ENCODE data around the gene RBM15. TPM values are rescaled to one million over a fixed set of nuclear protein-coding genes. Genes with fewer than 3 reads are reported as not detected.

RBM15 gene
- total RNA-seq, 4 donors from 2014 or later: 39.3 to 69.7 (median 48.0) TPM

- intact Hi-C loops (cut with DNase I; ENCODE audit: low total_unique reads) (loop anchor here (10.0 kb wide), 1 partner anchor 137 kb away; the partner anchor contains the start of gene PROK1), in situ Hi-C loops (cut with MboI; ENCODE audit: low pct_ligation_motif_present in 1 of 4, low pct_unique_long_range_greater_than_20kb in 1 of 4, low sequenced_read_pairs in 3 of 4) (loop anchor here in 2 of 4 donors (5.0 to 25.0 kb wide), 2 partner anchors 116 to 144 kb away; partner anchors contain the start of gene PROK1 (in 1 of the 2))
- peaks cover 0 to 8% (median 3%) of the 10 kb centered on the region in 4 donors for H3K4me1 ChIP-seq
- no peaks in the 10 kb centered on the region for H3K27me3 ChIP-seq
- no peak for TF ChIP-seq EP300 (IDR thresholded peaks at IDR 0.05; ENCODE audit: low read depth)
- TF ChIP-seq CTCF (IDR thresholded peaks at IDR 0.05): no peak
- no peak for TF ChIP-seq POLR2AphosphoS5 (IDR thresholded peaks at IDR 0.05)
- TF ChIP-seq POLR2A (IDR thresholded peaks at IDR 0.05): no peak
- 74 to 100% methylated on average over 2 to 4 of the region's 4 CpGs for WGBS, 2 donors (ENCODE audit: low coverage in 1 of 2)
- no peak overlapping the region for H3K27ac ChIP-seq
- DNase-seq: no peak
- H3K4me3 ChIP-seq: no peak overlapping the region
- no peaks in the 10 kb centered on the region for H3K36me3 ChIP-seq
- H3K9me3 ChIP-seq: no peaks in the 10 kb centered on the region
These were observed 21.1 kb upstream of the RBM15 start for GRCh38 chr1:110318046-110318445.

GRCh38 chr1:110319332-110320167 lies 19.6 kb upstream of the RBM15 start:
- H3K27me3 ChIP-seq: no peaks in the 10 kb centered on the region
- no peak overlapping the region for H3K27ac ChIP-seq
- no peaks in the 10 kb centered on the region for H3K36me3 ChIP-seq
- DNase-seq: no peak
- H3K9me3 ChIP-seq: no peaks in the 10 kb centered on the region
- no peak overlapping the region for H3K4me3 ChIP-seq
- intact Hi-C loops (cut with DNase I; ENCODE audit: low total_unique reads): loop anchor here (1.0 to 10.0 kb wide), 2 partner anchors 46 to 135 kb away; partner anchors contain the start of gene PROK1
- in situ Hi-C loops (cut with MboI; ENCODE audit: low pct_ligation_motif_present in 1 of 4, low pct_unique_long_range_greater_than_20kb in 1 of 4, low sequenced_read_pairs in 3 of 4): loop anchor here in 3 of 4 donors (5.0 to 25.0 kb wide), 2 partner anchors 117 to 143 kb away; partner anchors contain the start of gene PROK1 (in 1 of the 3)
- WGBS, 2 donors (ENCODE audit: low coverage in 1 of 2): 83 to 84% methylated on average over 1 to 4 of the region's 4 CpGs
- no peak for TF ChIP-seq POLR2A (IDR thresholded peaks at IDR 0.05)
- no peak for TF ChIP-seq EP300 (IDR thresholded peaks at IDR 0.05; ENCODE audit: low read depth)
- TF ChIP-seq POLR2AphosphoS5 (IDR thresholded peaks at IDR 0.05): no peak
- no peak for TF ChIP-seq CTCF (IDR thresholded peaks at IDR 0.05)
- H3K4me1 ChIP-seq: peaks cover 0 to 8% (median 3%) of the 10 kb centered on the region in 4 donors

- Histone ChIP-seq H3K9me3 (no peaks in the 10 kb centered on the region), H3K27ac (no peak overlapping the region), H3K36me3 (no peaks in the 10 kb centered on the region), H3K4me3 (no peak overlapping the region), H3K27me3 (no peaks in the 10 kb centered on the region), H3K4me1 (peaks cover 0 to 8% (median 3%) of the 10 kb centered on the region in 4 donors)
- WGBS, 2 donors (ENCODE audit: low coverage in 1 of 2): 100% methylated on average over 1 of the region's 1 CpG; no CpG with 5 or more reads in 1 of the 2 donors
- in situ Hi-C loops (cut with MboI; ENCODE audit: low pct_ligation_motif_present in 1 of 4, low pct_unique_long_range_greater_than_20kb in 1 of 4, low sequenced_read_pairs in 3 of 4): loop anchor here in 2 of 4 donors (5.0 to 25.0 kb wide), 2 partner anchors 118 to 142 kb away; partner anchors contain the start of gene PROK1 (in 1 of the 2)
- TF ChIP-seq POLR2A (IDR thresholded peaks at IDR 0.05) (no peak), CTCF (IDR thresholded peaks at IDR 0.05) (no peak), EP300 (IDR thresholded peaks at IDR 0.05; ENCODE audit: low read depth) (no peak), POLR2AphosphoS5 (IDR thresholded peaks at IDR 0.05) (no peak)
- intact Hi-C loops (cut with DNase I; ENCODE audit: low total_unique reads): loop anchor here (1.0 kb wide), 1 partner anchor 47 kb away; no protein-coding TSS in a partner anchor
- no peak for DNase-seq
These were observed 19.0 kb upstream of the RBM15 start for GRCh38 chr1:110320168-110320518.

GRCh38 chr1:110321045-110321444 lies 18.1 kb upstream of the RBM15 start:
- H3K27me3 ChIP-seq: no peaks in the 10 kb centered on the region
- WGBS, 2 donors (ENCODE audit: low coverage in 1 of 2): 47 to 58% methylated on average over 2 of the region's 2 CpGs
- peaks cover 0 to 8% (median 3%) of the 10 kb centered on the region in 4 donors for H3K4me1 ChIP-seq
- in situ Hi-C loops (cut with MboI; ENCODE audit: low pct_ligation_motif_present in 1 of 4, low pct_unique_long_range_greater_than_20kb in 1 of 4, low sequenced_read_pairs in 3 of 4): loop anchor here in 2 of 4 donors (5.0 to 25.0 kb wide), 2 partner anchors 119 to 141 kb away; partner anchors contain the start of gene PROK1 (in 1 of the 2)
- H3K9me3 ChIP-seq: no peaks in the 10 kb centered on the region
- H3K4me3 ChIP-seq: no peak overlapping the region
- no peak for TF ChIP-seq POLR2A (IDR thresholded peaks at IDR 0.05)
- TF ChIP-seq POLR2AphosphoS5 (IDR thresholded peaks at IDR 0.05): no peak
- no peak for TF ChIP-seq CTCF (IDR thresholded peaks at IDR 0.05)
- no peak for TF ChIP-seq EP300 (IDR thresholded peaks at IDR 0.05; ENCODE audit: low read depth)
- H3K36me3 ChIP-seq: no peaks in the 10 kb centered on the region
- DNase-seq: no peak
- H3K27ac ChIP-seq: no peak overlapping the region
- intact Hi-C loops (cut with DNase I; ENCODE audit: low total_unique reads): no loop called here

All from transverse colon (tissue), 4 donors.